HG03103 (cell line): Measurements from ENCODE around the gene UFD1.

Experiments used
- ATAC-seq: cut with Tn5 transposase; IDR thresholded peaks from one replicate; pipeline ENCODE4 v1.9.1; 2021; ENCODE audit warnings: low read depth; ENCODE audit not compliant: unreplicated experiment

Gene UFD1

DNA sequence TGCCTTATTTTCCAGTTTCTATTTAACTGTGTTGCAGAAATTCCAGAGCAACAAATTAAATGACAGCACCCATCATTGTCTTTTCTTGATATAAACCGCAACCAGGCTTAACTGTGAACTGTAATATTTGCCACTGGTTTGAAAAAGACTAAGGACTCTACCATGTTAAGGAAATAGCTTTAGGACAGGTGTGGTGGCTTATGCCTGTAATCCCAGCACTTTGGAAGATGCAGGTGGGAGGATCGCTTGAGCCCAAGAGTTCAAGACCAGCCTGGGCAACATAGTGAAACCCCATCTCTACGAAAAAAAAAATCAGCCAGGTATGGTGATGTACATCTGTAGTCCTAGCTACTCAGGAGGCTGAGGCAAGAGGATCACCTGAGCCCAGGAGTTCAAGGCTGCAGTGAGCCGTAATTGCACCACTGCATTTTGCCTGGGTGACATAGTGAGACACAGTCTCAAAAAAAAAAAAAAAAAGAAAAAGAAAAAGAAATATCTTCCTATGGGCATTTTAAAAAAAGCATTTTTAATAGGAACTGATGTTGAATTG is 76.3 kb downstream of the UFD1 start:
- no peak for ATAC-seq

GRCh38 chr22:19401483-19401882 is 77.5 kb downstream of the UFD1 start:
- ATAC-seq, result no peak

- no peak for ATAC-seq
Measured at GRCh38 chr22:19400881-19401280, 78.1 kb downstream of the UFD1 start.
